Activated T-helper 1 cell treated with anti-CD3 and anti-CD28 coated beads, Interleukin-12 subunit alpha, Interleukin-12 subunit beta, Interleukin-2, Interleukin-4 antibody, amounts not matched to agents 30 ng/mL and 10 ng/mL and 1 ng/mL, durations not matched to agents 14 hours and 24 hours and 36 hours (primary cell): ENCODE data around the gene RAD50. TPM values are rescaled to one million over a fixed set of nuclear protein-coding genes. Genes with fewer than 3 reads are reported as not detected.
A peak's percentile ranks its signal among the peaks of the same experiment; 100 is the strongest.

Experiments used
- DNase-seq: peaks from one replicate; pipeline ENCODE4 v3.0.0; 2021; ENCODE audit warnings: low spot score
- H3K27ac Mint-ChIP-seq: one replicate; pipeline ENCODE4 v1.8.0; 2021; ENCODE audit warnings: mild to moderate bottlenecking, mixed read lengths
- H3K27me3 Mint-ChIP-seq: one replicate; pipeline ENCODE4 v1.8.0; 2022; ENCODE audit warnings: mild to moderate bottlenecking, moderate library complexity, mixed read lengths; ENCODE audit not compliant: insufficient read depth
- H3K36me3 Mint-ChIP-seq: one replicate; pipeline ENCODE4 v1.8.0; 2021; ENCODE audit warnings: low read depth, mixed read lengths
- H3K4me1 Mint-ChIP-seq: one replicate; pipeline ENCODE4 v1.8.0; 2021; ENCODE audit warnings: low read depth, mixed read lengths
- H3K4me3 Mint-ChIP-seq: one replicate; pipeline ENCODE4 v1.8.0; 2021; ENCODE audit warnings: mild to moderate bottlenecking, moderate library complexity, mixed read lengths
- H3K9me3 Mint-ChIP-seq: one replicate; pipeline ENCODE4 v1.8.0; 2021; ENCODE audit warnings: mixed read lengths
- intact Hi-C: fragments of 100-400 bp; cut with micrococcal nuclease; formaldehyde crosslinking; loops from one replicate; pipeline ENCODE4 v1.15.1; 2024
- total RNA-seq: library from RNA; stranded (reverse); gene quantifications from 2 replicates; pipeline ENCODE4 v1.2.3, GENCODE V29; 2022

The RAD50 gene
- total RNA-seq, 1 donor from 2014 or later, result 33.0 TPM

DNA sequence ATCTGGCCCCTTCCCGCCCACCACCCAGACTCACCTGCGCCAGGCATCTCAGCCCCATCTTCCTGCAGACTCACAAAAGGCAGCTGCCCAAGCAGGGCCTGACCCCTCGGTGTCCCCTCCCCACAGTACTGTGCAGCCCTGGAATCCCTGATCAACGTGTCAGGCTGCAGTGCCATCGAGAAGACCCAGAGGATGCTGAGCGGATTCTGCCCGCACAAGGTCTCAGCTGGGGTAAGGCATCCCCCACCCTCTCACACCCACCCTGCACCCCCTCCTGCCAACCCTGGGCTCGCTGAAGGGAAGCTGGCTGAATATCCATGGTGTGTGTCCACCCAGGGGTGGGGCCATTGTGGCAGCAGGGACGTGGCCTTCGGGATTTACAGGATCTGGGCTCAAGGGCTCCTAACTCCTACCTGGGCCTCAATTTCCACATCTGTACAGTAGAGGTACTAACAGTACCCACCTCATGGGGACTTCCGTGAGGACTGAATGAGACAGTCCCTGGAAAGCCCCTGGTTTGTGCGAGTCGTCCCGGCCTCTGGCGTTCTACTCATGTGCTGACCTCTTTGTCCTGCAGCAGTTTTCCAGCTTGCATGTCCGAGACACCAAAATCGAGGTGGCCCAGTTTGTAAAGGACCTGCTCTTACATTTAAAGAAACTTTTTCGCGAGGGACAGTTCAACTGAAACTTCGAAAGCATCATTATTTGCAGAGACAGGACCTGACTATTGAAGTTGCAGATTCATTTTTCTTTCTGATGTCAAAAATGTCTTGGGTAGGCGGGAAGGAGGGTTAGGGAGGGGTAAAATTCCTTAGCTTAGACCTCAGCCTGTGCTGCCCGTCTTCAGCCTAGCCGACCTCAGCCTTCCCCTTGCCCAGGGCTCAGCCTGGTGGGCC lies 103.1 kb downstream of the RAD50 start:
- Mint-ChIP-seq H3K36me3 (no peaks in the 10 kb centered on the region), H3K27me3 (peaks cover 6% of the 10 kb centered on the region), H3K9me3 (no peaks in the 10 kb centered on the region), H3K4me1 (peaks cover 86% of the 10 kb centered on the region), H3K4me3 (peak overlapping the region; percentile 76), H3K27ac (peak overlapping the region; percentile 48)
- DNase-seq, result no peak
- intact Hi-C loops, result loop anchor here (5.0 kb wide), 2 partner anchors 133 to 558 kb away; no protein-coding TSS in a partner anchor

- peaks cover 5% of the 10 kb centered on the region for H3K27me3 Mint-ChIP-seq
- peak overlapping the region; percentile 63 for H3K4me3 Mint-ChIP-seq
- DNase-seq, result no peak
- peak overlapping the region; percentile 80 for H3K27ac Mint-ChIP-seq
- no peaks in the 10 kb centered on the region for H3K9me3 Mint-ChIP-seq
- H3K4me1 Mint-ChIP-seq, result peaks cover 89% of the 10 kb centered on the region
- H3K36me3 Mint-ChIP-seq, result peaks cover 3% of the 10 kb centered on the region
- intact Hi-C loops, result loop anchor here (2.0 to 5.0 kb wide), 3 partner anchors 53 to 559 kb away; no protein-coding TSS in a partner anchor
Observed at GRCh38 chr5:132661231-132662003, 104.6 kb downstream of the RAD50 start.

GRCh38 chr5:132662004-132662401 lies 105.2 kb downstream of the RAD50 start:
- intact Hi-C loops, result loop anchor here (2.0 to 5.0 kb wide), 3 partner anchors 53 to 560 kb away; no protein-coding TSS in a partner anchor

DNA sequence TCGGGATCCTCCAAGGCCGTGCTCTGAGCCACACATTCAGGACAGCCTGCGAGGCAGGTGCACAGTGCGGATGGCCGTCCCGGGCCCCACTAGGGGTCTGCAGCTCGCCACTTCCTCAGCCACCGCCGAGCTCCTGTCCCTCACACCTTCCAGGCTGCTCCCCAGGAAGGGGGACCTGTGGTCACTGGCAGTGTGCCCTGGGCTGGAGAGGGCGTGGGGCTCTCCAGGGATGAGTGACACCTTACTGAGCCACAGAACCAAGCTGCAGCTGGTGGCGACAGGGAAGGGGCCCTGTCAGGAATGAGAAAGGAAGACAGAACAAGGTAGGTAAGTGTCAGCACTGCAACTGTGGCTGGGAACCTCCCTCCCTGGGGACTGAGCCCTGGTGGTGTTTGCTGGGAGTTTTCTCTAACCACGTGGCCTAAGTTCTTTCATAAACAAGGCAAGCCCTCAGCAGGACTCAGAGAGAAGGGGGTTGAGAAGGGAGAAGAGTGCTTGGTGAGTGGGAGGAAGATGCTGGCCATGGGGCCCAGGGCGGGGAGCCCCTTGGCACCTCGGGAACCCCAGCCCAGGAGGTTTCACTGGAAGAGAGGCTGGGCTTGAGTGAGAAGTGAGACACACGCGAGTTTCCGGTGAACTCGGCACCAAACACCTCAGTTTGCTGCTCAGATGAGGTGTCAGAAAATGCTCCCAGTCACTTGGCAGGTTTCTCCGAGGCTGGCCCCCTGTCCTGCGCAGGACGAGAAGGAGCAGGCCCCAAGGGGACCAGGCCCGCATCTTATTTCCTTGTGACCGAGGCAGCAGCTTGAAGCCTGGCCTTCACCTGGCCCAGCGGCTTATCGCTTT lies 106.4 kb downstream of the RAD50 start:
- Mint-ChIP-seq H3K4me3 (peak overlapping the region; percentile 60), H3K36me3 (peaks cover 3% of the 10 kb centered on the region)

More at GRCh38 chr5:132662004-132662401, 105.2 kb downstream of the RAD50 start:
- peaks cover 2% of the 10 kb centered on the region for H3K27me3 Mint-ChIP-seq
- DNase-seq, result no peak
- peaks cover 3% of the 10 kb centered on the region for H3K36me3 Mint-ChIP-seq
- peak overlapping the region; percentile 80 for H3K27ac Mint-ChIP-seq
- peaks cover 89% of the 10 kb centered on the region for H3K4me1 Mint-ChIP-seq
- H3K9me3 Mint-ChIP-seq, result no peaks in the 10 kb centered on the region
- no peak overlapping the region for H3K4me3 Mint-ChIP-seq

DNA sequence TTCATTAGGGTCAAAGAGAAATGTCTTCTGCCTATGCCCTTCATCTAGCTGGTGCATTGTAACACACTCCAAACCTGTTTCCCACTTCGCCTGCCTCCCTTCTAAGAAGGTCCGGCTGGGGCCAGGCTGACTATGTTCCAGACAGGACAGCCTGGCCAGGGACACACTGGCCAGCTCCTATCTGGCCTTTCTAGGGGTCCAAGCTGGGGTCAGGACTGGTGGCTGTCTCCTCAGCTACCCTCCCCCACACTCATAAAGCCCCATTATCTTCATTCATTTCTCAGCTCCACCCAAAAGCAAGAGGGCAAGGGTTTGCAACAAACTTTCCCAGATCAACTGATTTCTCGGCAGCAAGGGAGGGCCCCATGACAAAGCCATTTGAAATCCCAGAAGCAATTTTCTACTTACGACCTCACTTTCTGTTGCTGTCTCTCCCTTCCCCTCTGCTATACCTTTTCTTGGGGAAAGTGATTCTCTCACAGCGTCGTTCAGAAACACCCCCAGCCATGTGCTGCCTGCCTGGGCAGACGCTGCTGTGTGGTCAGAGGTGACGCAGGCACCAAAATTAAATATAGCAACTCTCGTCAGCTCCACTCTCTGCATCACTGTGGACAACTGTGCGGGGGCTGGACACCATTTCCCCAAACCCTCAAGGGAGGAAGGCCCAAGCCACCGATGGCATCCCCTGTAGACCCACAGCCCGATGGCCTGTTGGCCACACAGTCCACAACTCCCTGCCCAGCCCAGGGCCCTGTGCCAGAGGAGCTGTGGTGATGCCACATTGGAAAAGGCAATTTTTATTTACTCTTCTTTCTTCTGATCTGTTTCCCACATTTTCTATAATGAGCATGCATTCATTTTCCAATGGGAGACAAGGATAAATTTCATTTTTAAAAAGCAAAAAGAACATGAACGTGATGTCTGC lies 107.3 kb downstream of the RAD50 start:
- Mint-ChIP-seq H3K9me3 (no peaks in the 10 kb centered on the region), H3K27ac (peak overlapping the region; percentile 94), H3K4me3 (peak overlapping the region; percentile 60), H3K36me3 (peaks cover 3% of the 10 kb centered on the region), H3K27me3 (no peaks in the 10 kb centered on the region), H3K4me1 (peaks cover 75% of the 10 kb centered on the region)
- DNase-seq, result no peak
- intact Hi-C loops, result loop anchor here (1.0 to 5.0 kb wide), 8 partner anchors 10 to 562 kb away; no protein-coding TSS in a partner anchor

More for the DNA sequence above, 106.4 kb downstream of the RAD50 start:
- peak; percentile 43 for DNase-seq
- H3K4me1 Mint-ChIP-seq, result peaks cover 84% of the 10 kb centered on the region
- peak overlapping the region; percentile 94 for H3K27ac Mint-ChIP-seq
- intact Hi-C loops, result loop anchor here (1.0 to 5.0 kb wide), 7 partner anchors 11 to 561 kb away; no protein-coding TSS in a partner anchor
- H3K27me3 Mint-ChIP-seq, result no peaks in the 10 kb centered on the region
- no peaks in the 10 kb centered on the region for H3K9me3 Mint-ChIP-seq

GRCh38 chr5:132664696-132665209 lies 108.0 kb downstream of the RAD50 start:
- H3K4me3 Mint-ChIP-seq, result no peak overlapping the region
- peak overlapping the region; percentile 94 for H3K27ac Mint-ChIP-seq
- intact Hi-C loops, result loop anchor here (1.0 to 5.0 kb wide), 2 partner anchors 72 to 562 kb away; no protein-coding TSS in a partner anchor
- peaks cover 3% of the 10 kb centered on the region for H3K36me3 Mint-ChIP-seq
- no peak for DNase-seq
- H3K27me3 Mint-ChIP-seq, result no peaks in the 10 kb centered on the region
- H3K9me3 Mint-ChIP-seq, result no peaks in the 10 kb centered on the region
- H3K4me1 Mint-ChIP-seq, result peaks cover 68% of the 10 kb centered on the region

DNA sequence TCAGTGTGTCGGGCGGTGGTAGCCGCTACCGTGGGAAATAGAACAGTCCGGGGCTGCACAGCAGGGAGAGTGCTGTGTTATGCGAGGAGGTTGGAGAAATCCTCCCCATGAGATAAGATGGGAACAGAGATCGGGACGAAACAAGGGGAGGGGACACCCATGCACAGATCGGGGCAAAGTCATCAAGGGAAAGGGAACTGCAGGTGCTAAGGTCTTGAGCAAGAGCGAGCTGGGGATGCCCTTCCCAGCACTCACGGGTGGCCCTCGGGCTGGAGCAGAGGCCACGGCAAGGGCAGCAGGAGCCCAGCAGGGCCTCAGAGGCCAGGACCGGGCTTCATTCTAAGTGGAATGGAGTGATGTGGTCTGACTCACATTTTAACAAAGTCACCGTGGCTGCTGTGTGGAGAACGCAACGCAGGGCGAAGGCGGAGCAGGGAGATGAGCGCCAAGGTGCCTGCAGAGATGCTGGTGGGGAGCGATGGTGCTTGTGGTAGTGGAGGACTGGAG lies 108.8 kb downstream of the RAD50 start:
- DNase-seq, result no peak
- Mint-ChIP-seq H3K27me3 (no peaks in the 10 kb centered on the region), H3K27ac (peak overlapping the region; percentile 22), H3K36me3 (peaks cover 3% of the 10 kb centered on the region), H3K9me3 (no peaks in the 10 kb centered on the region), H3K4me3 (no peak overlapping the region), H3K4me1 (peaks cover 59% of the 10 kb centered on the region)
- intact Hi-C loops, result no loop called here

DNA sequence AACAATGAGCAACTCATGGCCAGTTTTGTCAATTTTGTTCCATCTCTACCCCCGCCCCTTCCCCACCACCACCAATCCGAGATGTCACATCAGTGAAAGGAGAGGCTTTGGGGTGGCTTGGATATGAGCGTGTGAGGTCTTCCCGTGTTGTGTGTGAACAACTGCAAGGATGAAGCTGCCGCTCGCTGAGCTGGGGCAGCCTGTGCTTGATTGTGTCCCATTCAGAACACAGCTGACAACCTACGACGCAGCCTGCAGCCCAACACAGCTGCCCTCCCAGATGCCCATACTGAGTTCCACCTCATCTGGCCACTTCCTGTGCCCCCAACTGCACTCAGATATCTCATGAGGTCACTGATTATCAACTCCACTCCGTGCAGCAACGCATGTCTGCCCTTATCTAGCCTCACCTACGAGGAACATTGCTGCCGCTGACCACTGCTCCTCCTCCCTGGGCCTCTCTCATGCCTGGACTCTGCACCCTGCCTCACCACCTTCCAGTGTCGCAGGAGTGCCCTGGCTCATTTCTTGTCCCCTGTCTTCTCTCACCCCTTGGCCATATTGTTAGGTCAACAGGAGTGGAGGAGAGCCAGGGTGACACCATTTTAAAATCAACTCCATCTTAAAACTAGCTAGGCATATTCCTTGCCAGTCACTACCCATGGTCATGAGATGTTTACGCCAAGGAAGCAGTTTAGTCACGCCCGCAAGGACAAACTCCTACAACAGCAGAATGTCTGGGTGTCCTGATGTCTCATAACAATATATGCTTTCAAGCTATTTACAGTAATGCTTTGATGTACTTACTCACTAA lies 109.7 kb downstream of the RAD50 start:
- peaks cover 51% of the 10 kb centered on the region for H3K4me1 Mint-ChIP-seq
- H3K4me3 Mint-ChIP-seq, result no peak overlapping the region
- peaks cover 5% of the 10 kb centered on the region for H3K9me3 Mint-ChIP-seq
- DNase-seq, result no peak
- intact Hi-C loops, result no loop called here
- no peaks in the 10 kb centered on the region for H3K27me3 Mint-ChIP-seq
- peak overlapping the region; percentile 46 for H3K27ac Mint-ChIP-seq
- peaks cover 6% of the 10 kb centered on the region for H3K36me3 Mint-ChIP-seq

GRCh38 chr5:132667309-132667708 lies 110.5 kb downstream of the RAD50 start:
- Mint-ChIP-seq H3K27me3 (no peaks in the 10 kb centered on the region), H3K4me3 (no peak overlapping the region), H3K27ac (no peak overlapping the region)

DNA sequence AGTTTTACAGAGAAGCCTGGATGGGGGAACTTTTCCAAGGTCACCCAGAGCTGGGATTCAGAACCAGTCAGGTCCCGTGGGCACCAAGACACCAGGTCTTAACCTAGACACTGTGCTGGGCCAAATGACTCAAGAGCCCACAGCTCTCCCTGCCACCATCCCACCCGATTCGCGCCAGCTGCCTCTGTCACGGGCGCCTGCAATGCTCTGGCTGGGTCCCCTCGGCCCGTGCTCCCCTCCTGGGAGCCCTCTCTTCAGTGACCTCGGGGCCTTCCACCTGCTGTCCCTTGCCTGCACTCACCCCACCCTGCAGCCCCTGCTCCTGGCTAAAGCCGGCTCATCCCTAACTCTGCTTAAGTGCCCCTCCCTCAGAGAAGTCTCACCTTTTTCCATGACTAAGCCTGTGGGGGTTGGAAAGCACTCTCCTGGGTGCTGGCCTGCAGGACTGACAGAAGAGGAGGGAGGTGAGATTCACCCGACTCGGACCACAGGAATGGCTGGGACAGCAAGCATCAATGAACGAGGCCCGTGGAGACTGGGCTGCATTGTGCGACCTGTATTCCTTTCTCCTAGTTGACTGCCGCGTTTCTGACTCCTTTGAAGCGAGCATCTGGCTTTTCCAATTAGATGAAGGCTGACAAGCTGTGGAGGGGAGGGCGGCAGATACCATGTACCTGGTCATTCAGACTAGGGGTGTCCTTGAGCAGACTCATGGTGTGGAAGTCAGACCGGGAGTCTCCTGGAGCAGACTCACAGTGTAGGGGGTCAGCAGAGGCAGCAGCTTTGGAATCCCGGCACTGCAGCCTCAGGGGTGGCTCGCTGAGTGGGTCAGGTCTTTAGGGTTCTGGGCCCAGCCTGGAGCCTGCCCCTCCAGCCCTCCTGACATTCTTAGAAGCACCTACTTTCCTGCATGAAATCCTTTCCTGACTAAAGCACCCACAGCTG lies 111.3 kb downstream of the RAD50 start:
- Mint-ChIP-seq H3K27me3 (no peaks in the 10 kb centered on the region), H3K4me1 (peaks cover 35% of the 10 kb centered on the region), H3K36me3 (peaks cover 6% of the 10 kb centered on the region), H3K4me3 (no peak overlapping the region), H3K27ac (no peak overlapping the region), H3K9me3 (peaks cover 5% of the 10 kb centered on the region)
- intact Hi-C loops, result no loop called here
- no peak for DNase-seq

More at GRCh38 chr5:132667309-132667708, 110.5 kb downstream of the RAD50 start:
- Mint-ChIP-seq H3K9me3 (peaks cover 5% of the 10 kb centered on the region), H3K4me1 (peaks cover 43% of the 10 kb centered on the region), H3K36me3 (peaks cover 6% of the 10 kb centered on the region)
- no peak for DNase-seq
- intact Hi-C loops, result no loop called here
